EL (cell line): ENCODE measurements around the gene SYNM.

ENCODE experiments used
- DNase-seq: peaks from one replicate; pipeline ENCODE4 v3.0.0-alpha.2; 2016

Gene SYNM

DNA sequence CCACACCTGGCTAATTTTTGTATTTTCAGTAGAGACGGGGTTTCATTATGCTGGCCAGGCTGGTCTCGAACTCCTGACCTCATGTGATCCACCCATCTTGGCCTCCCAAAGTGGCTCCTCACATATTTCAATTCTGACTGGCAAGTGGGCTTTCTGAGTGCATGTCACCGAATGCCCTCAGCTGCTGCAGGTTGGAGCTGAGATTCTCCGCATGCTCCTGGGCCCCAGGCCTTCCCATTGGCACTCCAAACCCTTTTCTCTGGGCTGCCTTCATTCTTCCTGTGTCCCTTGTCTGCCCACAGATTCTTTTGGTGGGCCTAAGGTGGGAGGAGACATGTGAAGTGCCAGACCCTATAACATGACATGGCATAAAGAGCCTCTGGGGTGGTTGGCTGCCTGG lies 67.3 kb downstream of the SYNM start:
- DNase-seq: no peak

GRCh38 chr15:99172989-99173388 lies 68.1 kb downstream of the SYNM start:
- DNase-seq: no peak

DNA sequence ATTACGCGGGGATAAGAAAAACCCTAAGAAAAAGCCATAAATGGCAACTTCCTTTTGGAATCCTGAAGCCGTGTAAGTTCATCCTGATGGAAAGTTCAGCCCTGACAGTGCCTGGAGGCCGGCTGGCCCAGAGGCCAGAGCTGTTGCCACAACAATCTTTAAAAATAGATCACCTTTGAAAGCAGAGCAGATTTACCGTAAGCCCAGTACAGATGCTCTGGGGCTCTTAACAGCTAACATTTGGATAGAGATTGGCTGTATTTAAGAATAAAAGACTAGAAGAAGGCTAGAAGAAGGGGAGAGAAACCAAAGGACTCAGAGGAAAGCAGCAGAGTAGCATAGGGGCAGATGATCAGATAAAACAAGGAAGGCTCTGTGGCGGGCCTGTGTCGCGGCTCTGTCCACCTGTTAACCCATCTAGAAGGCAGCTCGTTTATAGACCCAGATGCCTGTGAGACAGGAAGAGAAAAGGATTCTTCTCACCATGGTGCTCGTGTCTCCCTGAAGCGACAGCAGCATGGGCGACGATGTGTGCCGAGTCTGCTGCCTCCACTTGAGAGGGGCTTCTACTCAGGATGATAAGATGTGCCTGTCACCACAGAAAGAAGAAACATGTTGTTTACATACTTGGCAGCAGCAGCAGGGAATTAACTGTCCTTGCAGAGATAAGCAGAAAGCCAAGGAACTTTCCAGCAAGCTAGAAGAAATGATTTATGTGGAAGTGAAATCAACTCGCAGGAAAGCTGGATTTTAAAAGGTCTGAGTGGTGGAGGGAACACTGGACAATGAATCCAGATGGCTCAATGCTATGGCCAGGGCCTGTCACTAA lies 69.9 kb downstream of the SYNM start:
- no peak for DNase-seq

- no peak for DNase-seq
Measured at GRCh38 chr15:99176757-99177156, 71.9 kb downstream of the SYNM start.

GRCh38 chr15:99177679-99178078 lies 72.8 kb downstream of the SYNM start:
- DNase-seq: no peak

- DNase-seq: no peak
Measured at GRCh38 chr15:99180086-99180963, 75.4 kb downstream of the SYNM start.

DNA sequence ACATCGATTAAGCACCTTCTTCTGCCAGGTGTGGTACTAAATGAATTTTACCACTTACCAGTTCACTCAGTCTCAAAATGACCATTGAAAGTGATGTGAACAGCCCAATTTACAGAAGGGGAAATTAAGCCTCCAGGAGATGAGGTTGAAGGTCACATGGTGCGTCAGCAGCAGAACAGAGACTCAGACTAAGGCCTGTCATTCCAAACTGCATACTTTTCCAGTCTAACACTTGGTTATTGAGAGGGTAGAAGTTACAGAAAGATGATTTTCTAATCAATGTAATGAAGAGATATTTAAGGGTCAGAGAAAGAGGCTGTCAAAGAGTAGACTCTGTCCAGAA lies 76.1 kb downstream of the SYNM start:
- DNase-seq: no peak

GRCh38 chr15:99181545-99181971 lies 76.7 kb downstream of the SYNM start:
- DNase-seq: no peak

DNA sequence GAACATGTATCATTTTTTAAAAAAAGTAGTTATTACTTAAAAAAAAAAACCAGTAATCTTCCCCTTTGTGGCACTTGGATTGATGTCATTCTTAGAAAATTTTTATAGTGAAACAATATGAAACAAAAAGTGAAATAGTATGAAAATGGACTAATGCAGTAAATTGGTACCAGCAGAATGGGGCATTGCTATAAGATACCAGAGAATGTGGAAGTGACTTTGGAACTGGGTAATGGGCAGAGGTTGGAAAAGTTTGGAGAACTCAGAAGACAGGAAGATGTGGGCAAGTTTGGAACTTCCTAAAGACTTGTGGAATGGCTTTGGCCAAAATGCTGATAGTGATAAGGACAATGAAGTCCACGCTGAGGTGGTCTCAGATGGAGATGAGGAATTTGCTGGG lies 77.9 kb downstream of the SYNM start:
- DNase-seq: no peak
